ENCODE data around the gene MATCAP1. TPM values are rescaled to one million over a fixed set of nuclear protein-coding genes. Genes with fewer than 3 reads are reported as not detected.

The MATCAP1 gene
- total RNA-seq: 17.5 and 17.8 TPM in 2 replicates

DNA sequence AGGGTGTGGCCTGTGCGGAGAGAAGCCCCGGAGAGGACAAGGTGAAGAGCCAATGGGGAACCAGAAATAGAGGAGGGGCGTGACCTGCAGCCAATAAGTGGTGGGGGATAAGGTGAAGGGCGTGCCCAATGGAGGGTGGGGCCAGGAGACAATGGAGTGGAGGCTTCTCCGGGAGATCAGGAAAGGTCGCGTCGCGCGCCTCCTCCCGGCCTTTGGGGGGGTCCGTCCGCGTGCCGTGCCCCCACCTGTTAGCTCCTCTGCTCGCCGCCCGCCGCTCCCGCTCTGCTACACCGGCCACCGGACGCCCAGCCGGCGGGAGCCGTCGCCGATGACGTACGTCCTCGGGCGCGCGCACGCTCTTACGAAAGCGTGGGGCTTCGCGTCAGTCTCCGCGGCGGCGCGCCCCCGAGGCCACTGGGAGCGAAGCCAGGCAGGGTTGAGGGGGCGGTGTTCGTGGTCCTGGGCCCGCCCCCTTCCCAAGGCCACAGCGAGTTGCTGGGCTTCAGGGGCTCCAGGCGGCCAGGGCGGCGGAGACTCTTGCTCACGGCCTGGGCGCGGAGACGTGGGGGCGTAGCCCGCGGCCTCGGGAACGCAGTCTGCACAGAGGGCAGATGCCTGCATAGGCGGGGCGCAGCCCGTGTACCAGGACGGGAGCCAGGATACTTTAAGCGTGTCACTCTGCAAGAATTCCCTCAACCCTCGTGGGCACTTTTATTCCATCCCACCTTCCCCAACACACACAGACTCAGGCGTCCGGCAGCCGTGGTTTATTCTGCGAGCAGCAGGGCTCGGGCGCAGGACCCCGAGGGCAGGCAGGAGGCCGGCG lies at the start of gene MATCAP1:
MATCAP1 (minus strand) TSS at position 337 of the 826 bp plus-strand sequence. CDS start 3,353 bp downstream, outside the sequence.

DNA sequence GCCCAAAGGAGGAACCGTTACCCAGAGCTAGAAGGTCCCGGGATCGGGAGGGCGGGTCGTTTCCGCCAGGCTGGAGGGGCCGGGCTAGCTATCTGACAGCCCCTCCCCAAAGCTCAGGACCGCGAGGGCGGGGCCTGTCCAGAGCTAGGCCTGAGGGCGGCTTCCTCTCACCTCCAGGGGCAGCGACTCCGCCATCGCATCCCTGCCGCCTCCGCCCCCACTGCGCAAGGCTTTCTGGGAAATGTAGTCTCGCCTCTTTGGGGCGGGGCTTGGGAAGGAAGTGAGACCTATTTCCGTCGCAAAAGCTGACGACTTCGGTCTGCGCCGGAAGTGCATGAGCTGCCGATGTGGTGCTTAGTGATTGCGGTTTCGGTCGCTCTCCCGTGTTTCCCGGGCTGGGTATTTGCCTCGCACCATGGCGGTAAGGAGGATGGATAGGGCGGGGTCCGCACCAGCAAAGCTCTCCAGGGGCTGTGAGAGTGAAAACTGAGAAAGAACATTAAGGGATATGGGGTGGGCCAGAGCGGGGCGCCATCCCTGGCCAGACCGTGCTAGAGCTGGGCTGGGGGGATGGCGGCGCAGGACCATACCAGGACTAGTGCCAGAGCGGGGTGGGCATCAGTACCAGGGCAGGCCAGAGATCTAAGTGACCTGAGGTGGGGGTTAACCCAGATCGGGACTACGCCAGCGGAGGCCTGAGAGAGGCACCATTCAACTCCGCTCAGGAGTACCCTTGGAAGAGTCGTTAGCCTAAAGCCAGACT lies 43.2 kb upstream of the MATCAP1 start, which contains the start of gene TMEM208:
TMEM208 (plus strand) TSS at position 327 of the 763 bp plus-strand sequence; CDS start at position 416, 89 bp downstream.

DNA sequence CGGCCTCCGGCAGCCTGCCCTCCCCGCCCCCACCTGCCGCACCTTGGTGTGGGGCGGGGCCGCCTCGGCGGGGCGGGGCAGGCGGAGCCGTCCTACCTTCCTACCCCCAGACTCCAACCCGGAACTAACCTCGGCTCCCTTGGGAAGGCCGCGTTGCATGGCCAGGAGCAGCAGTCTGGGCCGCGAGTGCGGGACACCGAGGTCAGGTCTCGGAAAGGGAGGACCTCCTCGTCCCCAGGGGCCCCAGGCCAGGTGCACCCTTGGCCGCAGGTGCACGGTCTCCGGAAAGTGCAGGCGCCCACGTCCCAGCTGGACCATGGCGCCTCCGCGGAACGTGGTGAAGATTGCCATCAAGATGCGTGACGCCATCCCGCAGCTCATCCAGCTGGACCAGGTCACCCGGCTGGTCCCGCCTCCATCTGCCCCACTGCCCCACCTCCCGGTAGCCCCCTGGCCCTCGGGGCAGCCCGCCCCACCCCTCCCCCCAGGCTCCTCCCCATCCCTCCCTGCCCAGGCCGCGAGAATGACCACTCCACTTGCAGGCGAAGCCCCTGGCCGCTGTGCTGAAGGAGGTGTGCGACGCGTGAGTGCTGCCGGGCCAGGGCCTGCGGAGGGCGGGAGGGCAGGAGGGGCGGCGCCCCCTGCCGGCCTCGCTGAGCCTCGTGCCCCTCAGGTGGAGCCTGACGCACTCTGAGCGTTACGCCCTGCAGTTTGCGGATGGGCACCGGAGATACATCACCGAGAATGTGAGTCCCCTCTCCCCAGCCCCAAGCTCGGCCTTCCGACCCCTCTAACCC lies 15.4 kb upstream of the MATCAP1 start, which contains the start of gene ELMO3:
ELMO3 (plus strand) TSS at position 121 of the 797 bp plus-strand sequence; CDS start at position 317, 196 bp downstream.

DNA sequence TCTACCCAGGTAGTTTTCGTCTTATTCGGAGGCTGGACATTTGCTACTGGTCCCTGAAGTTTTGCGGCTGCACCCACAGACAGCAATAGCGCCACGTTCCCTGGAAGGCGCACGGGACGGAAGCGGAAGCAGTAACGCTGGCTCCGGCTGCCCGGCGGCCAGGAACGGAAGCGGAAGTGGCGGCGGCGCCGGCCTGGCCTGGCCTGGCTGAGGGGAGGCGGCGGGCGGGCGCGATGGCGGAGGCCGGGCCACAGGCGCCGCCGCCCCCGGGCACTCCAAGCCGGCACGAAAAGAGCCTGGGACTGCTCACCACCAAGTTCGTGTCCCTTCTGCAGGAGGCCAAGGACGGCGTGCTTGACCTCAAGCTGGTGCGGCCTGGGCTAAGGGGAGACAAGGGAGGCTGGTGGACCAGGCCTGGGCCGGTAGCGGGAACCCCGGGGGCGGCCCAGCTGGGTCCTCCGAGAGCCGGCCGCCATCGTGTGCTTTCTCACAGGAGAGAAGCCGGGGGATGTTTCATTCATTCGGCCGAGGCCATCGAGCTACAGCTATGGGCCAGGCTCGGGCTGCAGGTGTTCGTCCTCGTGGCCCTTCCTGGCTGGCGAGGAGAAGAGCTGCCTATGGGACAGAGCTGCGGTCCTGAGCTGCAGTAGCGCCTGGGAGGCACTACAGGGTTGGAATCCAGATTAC lies 8.4 kb upstream of the MATCAP1 start, which contains the start of gene E2F4:
E2F4 (plus strand) TSS at position 161 of the 687 bp plus-strand sequence; CDS start at position 234, 73 bp downstream.

GRCh38 chr16:67190041-67190440 lies 6.3 kb upstream of the MATCAP1 start, which contains the start of gene EXOC3L1:
Gene EXOC3L1, minus strand, starts transcription at chr16:67190136. Its CDS starts 460 bp downstream, at chr16:67189676.

GRCh38 chr16:67170168-67170948 lies 13.4 kb downstream of the MATCAP1 start, which contains the start of gene NOL3:
Gene NOL3, plus strand, starts transcription at chr16:67170538.

GRCh38 chr16:67164599-67165061 lies 19.1 kb downstream of the MATCAP1 start, which contains the start of gene HSF4:
Gene HSF4, plus strand, starts transcription at chr16:67164745. Its CDS starts 67 bp downstream, at chr16:67164812.

GRCh38 chr16:67150833-67151396 lies 32.8 kb downstream of the MATCAP1 start, which contains the start of gene B3GNT9:
Gene B3GNT9, minus strand, starts transcription at chr16:67150998. Its CDS starts 513 bp downstream, at chr16:67150485.

Other genes with a start within 250 kb of the MATCAP1 start
- gene CIAO2B, start 249.6 kb downstream of the MATCAP1 start, total RNA-seq: 94.9 and 95.1 TPM in 2 replicates
- 25.3 and 30.5 TPM in 2 replicates for gene CES2, start 248.4 kb downstream of the MATCAP1 start, total RNA-seq
- under 0.01 TPM in 1 of 2 replicates, not detected in the other for gene CES3, start 222.7 kb downstream of the MATCAP1 start, total RNA-seq
- 1.4 and 4.4 TPM in 2 replicates for gene CES4A, start 195.4 kb downstream of the MATCAP1 start, total RNA-seq
- gene CBFB, start 154.8 kb downstream of the MATCAP1 start, total RNA-seq: 35.7 and 36.1 TPM in 2 replicates
- 11.6 and 13.3 TPM in 2 replicates for gene PHAF1, start 74.0 kb downstream of the MATCAP1 start, total RNA-seq
- 44.9 and 54.3 TPM in 2 replicates for gene B3GNT9, start 33.0 kb downstream of the MATCAP1 start, total RNA-seq
- gene TRADD, start 24.1 kb downstream of the MATCAP1 start, total RNA-seq: 26.9 and 33.2 TPM in 2 replicates
- 16.8 and 31.1 TPM in 2 replicates for gene FBXL8, start 24.0 kb downstream of the MATCAP1 start, total RNA-seq
- gene HSF4, start 19.2 kb downstream of the MATCAP1 start, total RNA-seq: 5.8 and 18.1 TPM in 2 replicates
- 37.5 and 51.4 TPM in 2 replicates for gene NOL3, start 13.4 kb downstream of the MATCAP1 start, total RNA-seq
- 0.54 and 1.6 TPM in 2 replicates for gene EXOC3L1, start 6.2 kb upstream of the MATCAP1 start, total RNA-seq
- gene E2F4, start 8.2 kb upstream of the MATCAP1 start, total RNA-seq: 50.9 and 63.4 TPM in 2 replicates
- gene ELMO3, start 15.2 kb upstream of the MATCAP1 start, total RNA-seq: 0.36 and 0.49 TPM in 2 replicates
- gene TMEM208, start 43.2 kb upstream of the MATCAP1 start, total RNA-seq: 40.3 and 49.1 TPM in 2 replicates
- gene FHOD1, start 63.5 kb upstream of the MATCAP1 start, total RNA-seq: 13.6 and 19.0 TPM in 2 replicates
- 0.18 and 0.32 TPM in 2 replicates for gene SLC9A5, start 65.0 kb upstream of the MATCAP1 start, total RNA-seq
- 2.0 and 3.4 TPM in 2 replicates for gene PLEKHG4, start 95.6 kb upstream of the MATCAP1 start, total RNA-seq
- gene KCTD19, start 142.8 kb upstream of the MATCAP1 start, total RNA-seq: not detected in 2 replicates
- gene LRRC36, start 142.9 kb upstream of the MATCAP1 start, total RNA-seq: not detected in 2 replicates
- not detected in 2 replicates for gene TPPP3, start 209.5 kb upstream of the MATCAP1 start, total RNA-seq
- 7.5 and 9.2 TPM in 2 replicates for gene ZDHHC1, start 232.5 kb upstream of the MATCAP1 start, total RNA-seq
- 0.18 and 0.49 TPM in 2 replicates for gene HSD11B2, start 247.2 kb upstream of the MATCAP1 start, total RNA-seq

Data from cardiac atrium fibroblast (primary cell).